Thyroid gland (tissue), 4 donors: Measurements from ENCODE around the gene ARL6IP6. TPM values are rescaled to one million over a fixed set of nuclear protein-coding genes. Genes with fewer than 3 reads are reported as not detected.
"Not testable (repeated sequence)": the region's sequence is repeated elsewhere in the genome, so short reads cannot be mapped to it uniquely, and the experiment has no call there.

Experiments
- DNase-seq, 2 donors: peaks; one replicate each; pipeline ENCODE4 v3.0.0-alpha.2; 2019
- H3K27ac ChIP-seq, 3 donors: fragments of 200-600 bp; sonication (generic); 1 replicate in 2 of 3; 2 replicates in 1 of 3; pipeline ENCODE4 v1.5.1; 2016 to 2019; ENCODE audit warnings: mild to moderate bottlenecking in 1 of 3, moderate library complexity in 1 of 3
- H3K27me3 ChIP-seq: fragments of 200-600 bp; sonication (generic); one replicate; pipeline ENCODE4 v1.5.1; 2019
- H3K36me3 ChIP-seq, 2 donors: fragments of 200-600 bp; sonication (generic); one replicate each; pipeline ENCODE4 v1.5.1; 2016 to 2019
- H3K4me1 ChIP-seq, 2 donors: fragments of 200-600 bp; sonication (generic); one replicate each; pipeline ENCODE4 v1.5.1; 2017 to 2019
- H3K4me3 ChIP-seq, 3 donors: fragments of 200-600 bp; sonication (generic); replicated peaks in 1 of 3; 1 replicate in 2 of 3; 2 replicates in 1 of 3; pipeline ENCODE4 v1.5.1; 2016; ENCODE audit warnings: mild to moderate bottlenecking in 1 of 3
- H3K9me3 ChIP-seq: fragments of 200-600 bp; sonication (generic); one replicate; pipeline ENCODE4 v1.5.1; 2017
- POLR2A ChIP-seq, 2 donors: fragments of 450-650 bp; IDR thresholded peaks; one replicate each; pipeline ENCODE4 v1.6.1; 2017; ENCODE audit warnings: antibody characterized with exemption in 2 of 2, mild to moderate bottlenecking in 2 of 2, moderate library complexity in 1 of 2
- WGBS, 2 donors: methylation state at CpG; one replicate each; pipeline ENCODE4 v1.1.5; 2017; 5-methylcytosine and 5-hydroxymethylcytosine counted together
- intact Hi-C: fragments of 100-400 bp; cut with DNase I; formaldehyde crosslinking; loops from one replicate; pipeline ENCODE4 v1.15.1; 2023
- total RNA-seq, 4 donors: library from RNA; depleted of rRNA; stranded (reverse); fragments of >200 nt; gene quantifications; one replicate each; pipeline ENCODE4 v1.2.3, GENCODE V29; 2016
- TF ChIP-seq, protein P1 (sequence below), 6 experiments: fragments of 200-600 bp in 3 of 6; fragments of 450-650 bp in 3 of 6; sonication (generic) in 3 of 6; IDR thresholded peaks; one replicate each; pipeline ENCODE4 v1.5.1; 2016 to 2019; ENCODE audit warnings: antibody characterized with exemption in 6 of 6, mild to moderate bottlenecking in 2 of 6, inconsistent platforms in 1 of 6, moderate library complexity in 1 of 6

ARL6IP6 gene
- total RNA-seq, 4 donors from 2014 or later = 12.4 to 19.9 (median 14.0) TPM

DNA sequence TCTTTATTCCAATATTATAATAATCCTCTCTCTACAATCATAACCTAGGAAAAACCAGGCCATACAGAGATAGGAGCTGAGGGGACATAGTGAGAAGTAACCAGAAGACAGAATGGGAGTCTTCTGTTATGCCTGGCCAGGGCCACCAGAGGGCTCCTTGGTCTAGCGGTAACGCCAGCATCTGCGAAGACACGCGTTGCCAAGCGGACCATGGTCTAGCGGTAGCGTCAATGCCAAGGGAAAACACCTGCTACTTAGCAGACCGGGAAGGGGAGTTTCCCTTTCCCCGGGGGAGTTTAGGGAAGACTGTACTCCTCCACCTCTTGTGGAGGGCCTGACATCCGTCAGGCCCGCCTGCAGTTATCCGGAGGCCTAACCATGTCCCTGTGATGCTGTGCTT, 36.6 kb downstream of the ARL6IP6 start:
- peaks cover 0 to 3% of the 10 kb centered on the region in 2 donors for H3K36me3 ChIP-seq
- WGBS, 2 donors = 88 to 91% methylated on average over 13 of the region's 13 CpGs
- intact Hi-C loops = no loop called here
- H3K4me3 ChIP-seq = no peak overlapping the region
- no peaks in the 10 kb centered on the region for H3K4me1 ChIP-seq
- no peaks in the 10 kb centered on the region for H3K9me3 ChIP-seq
- no peaks in the 10 kb centered on the region for H3K27me3 ChIP-seq
- H3K27ac ChIP-seq = no peak overlapping the region
- DNase-seq = peak; percentile 11 to 21
- TF ChIP-seq, protein P1, sequence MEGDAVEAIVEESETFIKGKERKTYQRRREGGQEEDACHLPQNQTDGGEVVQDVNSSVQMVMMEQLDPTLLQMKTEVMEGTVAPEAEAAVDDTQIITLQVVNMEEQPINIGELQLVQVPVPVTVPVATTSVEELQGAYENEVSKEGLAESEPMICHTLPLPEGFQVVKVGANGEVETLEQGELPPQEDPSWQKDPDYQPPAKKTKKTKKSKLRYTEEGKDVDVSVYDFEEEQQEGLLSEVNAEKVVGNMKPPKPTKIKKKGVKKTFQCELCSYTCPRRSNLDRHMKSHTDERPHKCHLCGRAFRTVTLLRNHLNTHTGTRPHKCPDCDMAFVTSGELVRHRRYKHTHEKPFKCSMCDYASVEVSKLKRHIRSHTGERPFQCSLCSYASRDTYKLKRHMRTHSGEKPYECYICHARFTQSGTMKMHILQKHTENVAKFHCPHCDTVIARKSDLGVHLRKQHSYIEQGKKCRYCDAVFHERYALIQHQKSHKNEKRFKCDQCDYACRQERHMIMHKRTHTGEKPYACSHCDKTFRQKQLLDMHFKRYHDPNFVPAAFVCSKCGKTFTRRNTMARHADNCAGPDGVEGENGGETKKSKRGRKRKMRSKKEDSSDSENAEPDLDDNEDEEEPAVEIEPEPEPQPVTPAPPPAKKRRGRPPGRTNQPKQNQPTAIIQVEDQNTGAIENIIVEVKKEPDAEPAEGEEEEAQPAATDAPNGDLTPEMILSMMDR (IDR thresholded peaks at IDR 0.05) = peak in 2 of 6 experiments; percentile 16 to 22
- no peak for TF ChIP-seq POLR2A (IDR thresholded peaks at IDR 0.05)

DNA sequence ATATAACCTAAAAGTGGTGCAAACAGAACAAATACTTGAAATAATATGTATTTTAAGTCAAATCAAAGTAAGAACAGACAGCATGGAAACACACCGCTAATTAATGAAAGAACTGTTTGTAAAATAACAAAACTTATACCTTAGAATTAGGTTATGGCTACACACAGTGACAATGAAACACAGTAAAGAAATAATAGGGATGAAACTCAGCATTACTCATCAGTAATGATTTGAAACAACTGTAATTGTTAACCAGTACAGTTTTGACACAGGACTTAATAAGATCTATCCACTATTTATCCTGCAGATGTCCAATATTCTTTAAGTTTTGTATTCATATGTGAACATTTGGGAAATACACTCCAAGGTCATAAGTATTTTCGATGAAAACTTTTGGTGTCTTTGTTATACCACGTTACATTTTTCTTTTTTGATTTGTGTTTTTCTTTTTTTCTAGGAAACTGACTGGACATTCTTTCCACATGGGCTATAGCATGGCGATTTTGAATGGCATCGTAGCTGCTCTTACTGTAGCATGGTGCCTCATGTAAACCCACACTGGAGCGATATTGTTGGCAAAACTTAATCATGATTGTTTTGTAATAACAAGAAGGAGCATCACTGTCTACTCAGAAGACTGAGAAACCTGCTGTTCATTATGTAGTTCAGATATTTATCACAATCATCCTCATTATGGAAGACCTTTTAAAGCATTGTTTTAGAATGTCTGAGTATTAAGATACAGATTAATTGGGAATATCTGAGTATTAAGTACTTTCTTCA, 41.1 kb downstream of the ARL6IP6 start:
- DNase-seq = no peak
- Histone ChIP-seq H3K27me3 (no peaks in the 10 kb centered on the region), H3K4me3 (no peak overlapping the region), H3K36me3 (peaks cover 0 to 5% of the 10 kb centered on the region in 2 donors), H3K27ac (no peak overlapping the region), H3K9me3 (no peaks in the 10 kb centered on the region), H3K4me1 (no peaks in the 10 kb centered on the region)
- TF ChIP-seq, protein P1 (IDR thresholded peaks at IDR 0.05) = no peak
- no peak for TF ChIP-seq POLR2A (IDR thresholded peaks at IDR 0.05)
- intact Hi-C loops = no loop called here
- WGBS, 2 donors = 94 to 95% methylated on average over 6 of the region's 6 CpGs

DNA sequence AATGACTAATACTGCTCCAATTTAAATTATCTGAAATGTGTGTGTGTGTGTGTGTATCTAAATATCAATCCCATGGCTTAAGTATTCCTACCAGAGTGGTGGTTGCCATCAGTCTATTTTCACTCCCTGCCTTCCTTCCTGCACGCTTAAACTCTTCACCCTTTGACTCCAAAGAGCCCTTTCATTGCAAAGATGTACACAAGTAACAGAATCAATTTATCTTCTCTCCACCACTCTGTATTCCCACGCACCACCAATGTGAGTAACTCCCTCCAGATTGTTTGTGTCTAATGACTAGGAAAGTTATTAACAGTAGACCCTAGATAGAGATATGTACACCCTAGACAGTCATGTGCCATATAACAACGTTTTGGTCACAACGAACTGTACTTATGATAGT, 42.8 kb downstream of the ARL6IP6 start:
- Histone ChIP-seq H3K27ac (no peak overlapping the region), H3K36me3 (peaks cover 0 to 5% of the 10 kb centered on the region in 2 donors), H3K9me3 (no peaks in the 10 kb centered on the region), H3K27me3 (no peaks in the 10 kb centered on the region), H3K4me1 (no peaks in the 10 kb centered on the region), H3K4me3 (no peak overlapping the region)
- TF ChIP-seq POLR2A (IDR thresholded peaks at IDR 0.05) = no peak
- TF ChIP-seq, protein P1 (IDR thresholded peaks at IDR 0.05) = no peak
- no peak for DNase-seq
- 90 to 91% methylated on average over 4 of the region's 4 CpGs for WGBS, 2 donors
- intact Hi-C loops = no loop called here

DNA sequence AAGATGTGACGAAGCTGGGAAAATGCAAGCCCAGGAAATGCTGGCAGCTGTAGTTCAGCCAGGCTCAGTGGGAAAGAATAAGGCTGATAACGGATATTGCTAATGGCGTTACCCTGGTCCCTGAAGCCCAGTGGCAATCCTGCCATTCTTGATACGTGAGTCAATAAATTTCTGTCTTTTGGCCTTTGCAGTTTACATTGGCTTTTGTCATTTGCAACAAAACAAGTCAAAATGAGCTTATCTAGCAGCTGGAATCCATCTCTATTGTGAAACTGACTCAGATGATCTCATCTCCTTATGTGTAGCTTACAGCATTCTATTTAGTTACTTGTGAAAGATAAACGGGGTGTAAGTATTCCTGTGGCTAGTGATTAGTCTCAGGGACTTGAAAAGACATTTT, 43.8 kb downstream of the ARL6IP6 start:
- no peaks in the 10 kb centered on the region for H3K27me3 ChIP-seq
- H3K9me3 ChIP-seq = no peaks in the 10 kb centered on the region
- no peak overlapping the region for H3K4me3 ChIP-seq
- TF ChIP-seq, protein P1 (IDR thresholded peaks at IDR 0.05) = no peak
- TF ChIP-seq POLR2A (IDR thresholded peaks at IDR 0.05) = no peak
- no peaks in the 10 kb centered on the region for H3K4me1 ChIP-seq
- H3K27ac ChIP-seq = no peak overlapping the region
- intact Hi-C loops = no loop called here
- DNase-seq = no peak
- WGBS, 2 donors = 78 to 82% methylated on average over 5 of the region's 5 CpGs
- peaks cover 0 to 2% of the 10 kb centered on the region in 2 donors for H3K36me3 ChIP-seq

DNA sequence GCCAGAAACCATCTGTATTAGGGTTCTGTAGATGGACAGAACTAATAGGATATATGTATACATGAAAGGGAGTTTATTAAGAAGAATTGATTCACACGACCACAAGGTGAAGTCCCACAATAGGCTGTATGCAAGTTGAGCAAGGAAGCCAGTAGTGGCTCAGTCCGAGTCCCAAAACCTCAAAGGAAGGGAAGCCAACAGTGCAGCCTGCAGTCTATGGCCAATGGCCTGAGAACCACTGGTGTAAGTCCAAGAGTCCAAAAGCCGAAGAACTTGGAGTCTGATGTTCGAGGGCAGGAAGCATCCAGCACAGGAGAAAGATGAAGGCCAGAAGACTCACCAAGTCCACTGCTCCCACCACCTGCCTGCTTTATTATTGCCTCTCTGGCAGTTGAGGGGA, 44.8 kb downstream of the ARL6IP6 start:
- WGBS, 2 donors = 82 to 87% methylated on average over 4 of the region's 4 CpGs
- H3K36me3 ChIP-seq, H3K9me3 ChIP-seq, DNase-seq, H3K4me3 ChIP-seq, H3K4me1 ChIP-seq, H3K27me3 ChIP-seq, intact Hi-C loops, H3K27ac ChIP-seq: not testable (repeated sequence)
